ENCODE data around the gene ATAD1. TPM values are rescaled to one million over a fixed set of nuclear protein-coding genes. Genes with fewer than 3 reads are reported as not detected.
A peak's percentile ranks its signal among the peaks of the same experiment; 100 is the strongest.

Gene ATAD1
- polyA plus RNA-seq, 3 donors: 6.3 to 13.2 (median 10.2) TPM

- H3K4me1 ChIP-seq (ENCODE audit: control insufficient read depth in 1 of 2, insufficient read depth in 2 of 2, low read length in 2 of 2): peaks cover 13 to 22% of the 10 kb centered on the region in 2 donors
- H3K36me3 ChIP-seq (replicated peaks in 1 of 2; ENCODE audit: control insufficient read depth in 1 of 2, insufficient read depth in 2 of 2, low read length in 2 of 2): peaks cover 5 to 23% of the 10 kb centered on the region in 2 donors
- H3K79me2 ChIP-seq (ENCODE audit: insufficient read depth, low read length): peaks cover 50% of the 10 kb centered on the region
- H2AFZ ChIP-seq (ENCODE audit: insufficient read depth, low read depth, low read length, poor library complexity, severe bottlenecking): peak overlapping the region; percentile 99
- Mint-ChIP-seq H3K27me3 (ENCODE audit: low read depth in 3 of 3) (peaks cover 0 to 2% (median 0%) of the 10 kb centered on the region in 3 donors), H3K4me1 (peaks cover 32% of the 10 kb centered on the region), H3K4me3 (peak overlapping the region; percentile 98 to 99), H3K27ac (peak overlapping the region in 6 of 7 donors; percentile 87 to 97 (median 93)), H3K9me3 (peaks cover 0 to 2% (median 0%) of the 10 kb centered on the region in 7 donors), H3K36me3 (peaks cover 12 to 14% of the 10 kb centered on the region in 2 donors)
- no peak for DNase-seq
- no peaks in the 10 kb centered on the region for H3K9me3 ChIP-seq (replicated peaks in 1 of 2; ENCODE audit: control insufficient read depth in 1 of 2, insufficient read depth in 1 of 2, low read length in 2 of 2)
- H3K4me3 ChIP-seq (replicated peaks in 1 of 3; ENCODE audit: low read depth in 2 of 3, low read length in 3 of 3): peak overlapping the region; percentile 73 to 80 (median 77)
- H3K9ac ChIP-seq (ENCODE audit: insufficient read depth, low read length, poor library complexity, severe bottlenecking): peak overlapping the region; percentile 70
- 0% methylated on average over 1 of the region's 10 CpGs for WGBS (ENCODE audit: insufficient coverage)
- H3K27ac ChIP-seq (ENCODE audit: low read depth in 1 of 2, low read length in 2 of 2): peak overlapping the region in 1 of 2 donors; percentile 75
- H3K4me2 ChIP-seq (replicated peaks; ENCODE audit: extremely low read depth, low read length, poor library complexity, severe bottlenecking): peak overlapping the region; percentile 91
- H3K27me3 ChIP-seq (ENCODE audit: control insufficient read depth in 2 of 2, insufficient read depth in 2 of 2, low read length in 2 of 2): no peaks in the 10 kb centered on the region
- no peak for TF ChIP-seq CTCF (IDR thresholded peaks at IDR 0.05)
- peaks cover 3% of the 10 kb centered on the region for H4K20me1 ChIP-seq (ENCODE audit: insufficient read depth, low read length)
- intact Hi-C loops (cut with micrococcal nuclease): no loop called here
Measured at GRCh38 chr10:87816898-87817608, 973 bp downstream of the ATAD1 start.

- Mint-ChIP-seq H3K9me3 (peaks cover 0 to 2% (median 0%) of the 10 kb centered on the region in 7 donors), H3K27me3 (ENCODE audit: low read depth in 3 of 3) (peaks cover 0 to 2% (median 0%) of the 10 kb centered on the region in 3 donors), H3K4me3 (no peak overlapping the region), H3K27ac (no peak overlapping the region), H3K36me3 (peaks cover 19 to 21% of the 10 kb centered on the region in 2 donors), H3K4me1 (peaks cover 32% of the 10 kb centered on the region)
- peaks cover 50% of the 10 kb centered on the region for H3K79me2 ChIP-seq (ENCODE audit: insufficient read depth, low read length)
- peak; percentile 21 for TF ChIP-seq CTCF (IDR thresholded peaks at IDR 0.05)
- peak overlapping the region in 1 of 3 experiments; percentile 80 for H3K4me3 ChIP-seq (replicated peaks in 1 of 3; ENCODE audit: low read depth in 2 of 3, low read length in 3 of 3)
- peaks cover 3% of the 10 kb centered on the region for H4K20me1 ChIP-seq (ENCODE audit: insufficient read depth, low read length)
- H3K36me3 ChIP-seq (replicated peaks in 1 of 2; ENCODE audit: control insufficient read depth in 1 of 2, insufficient read depth in 2 of 2, low read length in 2 of 2): peaks cover 12 to 30% of the 10 kb centered on the region in 2 donors
- no peaks in the 10 kb centered on the region for H3K9me3 ChIP-seq (replicated peaks in 1 of 2; ENCODE audit: control insufficient read depth in 1 of 2, insufficient read depth in 1 of 2, low read length in 2 of 2)
- intact Hi-C loops (cut with micrococcal nuclease): no loop called here
- no peak overlapping the region for H3K9ac ChIP-seq (ENCODE audit: insufficient read depth, low read length, poor library complexity, severe bottlenecking)
- no peak for DNase-seq
- H2AFZ ChIP-seq (ENCODE audit: insufficient read depth, low read depth, low read length, poor library complexity, severe bottlenecking): no peak overlapping the region
- peak overlapping the region in 1 of 2 donors; percentile 75 for H3K27ac ChIP-seq (ENCODE audit: low read depth in 1 of 2, low read length in 2 of 2)
- no peaks in the 10 kb centered on the region for H3K27me3 ChIP-seq (ENCODE audit: control insufficient read depth in 2 of 2, insufficient read depth in 2 of 2, low read length in 2 of 2)
- no CpG with 5 or more reads among the region's 9 CpGs for WGBS (ENCODE audit: insufficient coverage)
- peaks cover 13 to 22% of the 10 kb centered on the region in 2 donors for H3K4me1 ChIP-seq (ENCODE audit: control insufficient read depth in 1 of 2, insufficient read depth in 2 of 2, low read length in 2 of 2)
- peak overlapping the region; percentile 91 for H3K4me2 ChIP-seq (replicated peaks; ENCODE audit: extremely low read depth, low read length, poor library complexity, severe bottlenecking)
Measured at GRCh38 chr10:87816163-87816897, 1.7 kb downstream of the ATAD1 start.

Measured in CD14-positive monocyte (primary cell).